Umbilical cord (tissue), 2 donors: ENCODE data around the gene BANF1. TPM values are rescaled to one million over a fixed set of nuclear protein-coding genes. Genes with fewer than 3 reads are reported as not detected.
"Not testable (repeated sequence)": the region's sequence is repeated elsewhere in the genome, so short reads cannot be mapped to it uniquely, and the experiment has no call there.

Experiments
- DNase-seq: peaks from one replicate; pipeline ENCODE4 v3.0.0-alpha.2; 2015; ENCODE audit warnings: low spot score
- total RNA-seq: library from RNA; depleted of rRNA; stranded (reverse); fragments of >200 nt; gene quantifications from one replicate; pipeline ENCODE4 v1.2.3, GENCODE V29; 2014; ENCODE audit warnings: low replicate concordance; ENCODE audit not compliant: insufficient read depth

Gene BANF1
- total RNA-seq, 1 donor from 2014 or later: 31.3 TPM

DNA sequence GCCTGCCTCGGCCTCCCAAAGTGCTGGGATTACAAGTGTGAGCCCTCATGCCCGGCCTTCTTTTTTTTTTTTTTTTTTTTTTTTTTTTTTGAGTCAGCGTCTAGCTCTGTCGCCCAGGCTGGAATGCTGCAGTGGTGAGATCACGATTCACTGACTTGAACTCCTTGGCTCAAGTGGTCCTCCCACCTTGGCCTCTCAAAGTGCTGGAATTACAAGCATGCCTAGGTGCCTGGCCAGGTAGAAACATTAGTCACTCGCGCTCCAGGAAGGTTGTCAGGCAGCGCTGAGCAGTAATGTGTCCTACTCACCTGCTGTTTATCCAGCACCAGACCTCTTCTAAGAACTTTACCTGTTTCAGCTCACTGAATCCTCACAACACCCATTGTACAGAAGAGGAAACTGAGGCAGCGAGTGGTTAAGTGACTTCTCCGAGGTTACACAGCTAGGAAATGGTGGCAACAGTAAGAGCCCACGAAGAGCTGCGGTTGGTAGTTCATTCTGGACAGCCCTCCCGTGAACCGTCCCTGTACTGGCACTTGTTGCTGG, 9.0 kb downstream of the BANF1 start:
- peak; percentile 31 for DNase-seq

DNA sequence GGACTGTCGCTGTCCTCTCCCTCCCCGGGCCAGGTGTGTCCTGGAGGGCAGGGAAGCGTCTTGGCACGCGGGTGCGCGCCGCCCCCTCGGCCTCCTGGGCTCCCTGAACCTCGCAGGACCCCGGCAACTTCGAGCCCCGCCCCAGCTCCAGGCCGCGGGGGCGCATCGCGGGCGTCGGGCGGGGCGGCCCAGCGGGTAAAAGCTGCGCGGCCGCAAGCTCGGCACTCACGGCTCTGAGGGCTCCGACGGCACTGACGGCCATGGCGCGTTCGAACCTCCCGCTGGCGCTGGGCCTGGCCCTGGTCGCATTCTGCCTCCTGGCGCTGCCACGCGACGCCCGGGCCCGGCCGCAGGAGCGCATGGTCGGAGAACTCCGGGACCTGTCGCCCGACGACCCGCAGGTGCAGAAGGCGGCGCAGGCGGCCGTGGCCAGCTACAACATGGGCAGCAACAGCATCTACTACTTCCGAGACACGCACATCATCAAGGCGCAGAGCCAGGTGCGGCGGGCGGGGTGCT, 9.5 kb downstream of the BANF1 start, which contains the start of gene CST6:
Gene CST6 (plus strand): TSS at position 224 of the 519 bp plus-strand sequence. CDS start 37 bp downstream, at position 261.
- no peak for DNase-seq

DNA sequence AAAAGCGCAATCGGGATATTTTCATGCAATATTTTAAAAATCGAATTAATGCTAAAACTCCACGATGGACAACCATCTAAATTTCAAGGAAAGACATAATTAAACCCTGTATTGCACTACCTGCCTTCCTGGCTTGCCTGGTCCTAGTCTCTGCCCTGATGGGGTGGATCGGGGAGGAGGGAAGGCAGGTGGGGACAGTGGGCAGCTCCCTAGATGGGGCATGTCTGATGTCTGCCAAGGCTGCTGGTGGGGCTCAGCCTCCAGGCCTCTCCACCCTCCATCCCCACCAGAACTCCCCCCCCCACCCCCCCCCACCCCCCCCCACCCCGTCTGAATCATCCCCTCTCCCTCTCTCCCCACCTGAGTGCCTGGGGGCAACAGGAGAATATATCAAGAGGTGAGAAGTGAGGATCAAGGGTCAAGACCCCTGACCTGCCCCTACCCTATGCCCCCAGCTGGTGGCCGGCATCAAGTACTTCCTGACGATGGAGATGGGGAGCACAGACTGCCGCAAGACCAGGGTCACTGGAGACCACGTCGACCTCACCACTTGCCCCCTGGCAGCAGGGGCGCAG, 10.2 kb downstream of the BANF1 start:
- no peak for DNase-seq

DNA sequence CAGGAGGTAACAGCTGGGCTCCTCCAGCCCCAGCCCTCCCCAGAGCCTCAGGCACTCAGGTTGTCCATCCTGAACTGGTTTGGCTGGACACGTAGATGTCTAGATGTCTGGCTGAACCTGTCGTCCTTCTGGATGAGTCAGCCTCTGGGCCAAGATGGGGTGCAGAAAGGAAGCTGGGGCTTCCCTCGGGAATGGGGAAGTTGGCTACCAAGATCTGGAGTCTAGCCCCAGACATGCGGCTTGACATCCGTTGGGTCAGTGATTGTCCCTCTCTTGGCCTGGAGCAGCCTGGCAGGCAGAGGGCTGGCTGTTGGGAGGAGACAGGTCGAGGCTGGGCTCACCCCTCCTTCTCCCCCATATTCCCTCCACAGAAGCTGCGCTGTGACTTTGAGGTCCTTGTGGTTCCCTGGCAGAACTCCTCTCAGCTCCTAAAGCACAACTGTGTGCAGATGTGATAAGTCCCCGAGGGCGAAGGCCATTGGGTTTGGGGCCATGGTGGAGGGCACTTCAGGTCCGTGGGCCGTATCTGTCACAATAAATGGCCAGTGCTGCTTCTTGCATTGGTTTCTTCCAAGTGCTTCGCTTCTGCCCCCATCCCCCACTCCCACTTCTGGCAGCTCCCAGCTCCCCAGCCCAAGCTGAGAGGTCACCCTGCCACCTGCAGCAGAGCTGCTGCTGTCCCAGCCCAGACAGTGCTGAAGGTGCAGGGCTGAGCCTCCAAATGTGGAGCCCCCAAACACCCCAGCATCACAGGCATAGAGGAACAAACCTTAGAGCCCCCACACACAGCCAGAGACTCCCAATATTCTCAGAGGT, 10.9 kb downstream of the BANF1 start:
- DNase-seq: no peak

DNA sequence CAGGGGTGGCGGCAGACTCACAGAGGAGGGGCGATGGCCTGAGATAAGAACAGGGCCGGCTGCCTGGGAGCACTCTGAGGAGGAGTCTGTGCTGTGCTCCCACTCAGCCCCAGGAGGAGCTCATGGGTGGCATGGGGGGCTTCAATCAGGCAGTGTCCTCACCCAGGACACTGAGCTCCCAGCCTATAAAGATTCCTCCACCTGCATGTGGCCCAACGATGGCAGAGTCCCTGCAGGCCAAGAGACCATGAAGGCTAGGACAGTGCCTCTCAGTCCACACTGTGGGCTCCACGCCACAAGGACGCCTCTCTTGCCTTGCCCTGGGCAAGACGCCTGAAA, 11.4 kb downstream of the BANF1 start:
- no peak for DNase-seq

DNA sequence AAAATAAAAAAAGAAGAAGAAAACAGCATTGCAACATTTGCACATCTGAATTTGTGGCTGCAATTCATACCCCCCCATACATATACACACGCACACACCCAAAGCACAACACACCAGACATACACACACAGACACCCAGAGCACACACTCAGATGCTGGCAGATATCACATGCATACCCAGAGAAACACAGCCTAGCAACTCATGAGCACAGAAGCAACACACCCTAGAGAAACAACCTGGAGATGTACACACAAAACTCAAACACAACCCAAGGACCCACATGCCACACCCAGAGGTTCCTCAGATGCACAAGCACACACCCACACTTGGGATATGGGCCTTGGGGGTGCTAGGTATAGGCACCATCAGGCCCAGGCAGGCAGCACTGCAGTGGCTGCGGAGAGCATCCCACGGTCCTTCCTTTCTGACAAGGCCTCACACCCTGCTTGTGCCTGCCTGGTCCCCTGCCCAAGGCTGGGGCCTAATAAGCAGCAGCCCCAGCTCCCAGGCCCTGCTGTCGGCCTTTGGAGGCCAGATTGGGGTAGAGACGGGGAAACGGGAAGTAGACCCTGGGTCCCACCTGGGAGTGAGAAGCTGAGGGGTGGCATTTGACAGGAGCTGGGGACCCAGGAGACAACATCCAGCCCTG, 12.6 kb downstream of the BANF1 start:
- no peak for DNase-seq

DNA sequence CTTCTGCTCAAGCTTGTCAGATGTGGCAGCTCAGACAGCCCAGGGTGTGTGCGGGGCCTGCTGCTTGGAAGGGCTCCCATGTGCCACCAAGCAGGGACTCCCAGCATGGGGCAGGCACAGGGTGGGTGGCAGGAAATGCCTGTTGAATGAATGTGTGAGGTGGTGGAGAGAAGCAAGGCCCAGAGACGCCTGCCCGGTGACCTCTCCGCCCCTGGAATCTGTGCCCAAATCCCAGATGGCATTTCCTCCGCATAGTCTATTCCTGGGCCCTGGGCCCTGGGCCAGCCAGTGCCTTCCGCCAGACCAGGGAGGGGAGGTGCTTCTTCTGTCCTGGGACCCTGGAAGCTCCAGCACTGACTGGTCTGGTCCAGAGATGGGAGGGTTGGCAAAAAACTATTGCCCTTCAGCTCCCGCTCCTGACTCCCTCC, 13.2 kb downstream of the BANF1 start:
- peak; percentile 44 for DNase-seq

DNA sequence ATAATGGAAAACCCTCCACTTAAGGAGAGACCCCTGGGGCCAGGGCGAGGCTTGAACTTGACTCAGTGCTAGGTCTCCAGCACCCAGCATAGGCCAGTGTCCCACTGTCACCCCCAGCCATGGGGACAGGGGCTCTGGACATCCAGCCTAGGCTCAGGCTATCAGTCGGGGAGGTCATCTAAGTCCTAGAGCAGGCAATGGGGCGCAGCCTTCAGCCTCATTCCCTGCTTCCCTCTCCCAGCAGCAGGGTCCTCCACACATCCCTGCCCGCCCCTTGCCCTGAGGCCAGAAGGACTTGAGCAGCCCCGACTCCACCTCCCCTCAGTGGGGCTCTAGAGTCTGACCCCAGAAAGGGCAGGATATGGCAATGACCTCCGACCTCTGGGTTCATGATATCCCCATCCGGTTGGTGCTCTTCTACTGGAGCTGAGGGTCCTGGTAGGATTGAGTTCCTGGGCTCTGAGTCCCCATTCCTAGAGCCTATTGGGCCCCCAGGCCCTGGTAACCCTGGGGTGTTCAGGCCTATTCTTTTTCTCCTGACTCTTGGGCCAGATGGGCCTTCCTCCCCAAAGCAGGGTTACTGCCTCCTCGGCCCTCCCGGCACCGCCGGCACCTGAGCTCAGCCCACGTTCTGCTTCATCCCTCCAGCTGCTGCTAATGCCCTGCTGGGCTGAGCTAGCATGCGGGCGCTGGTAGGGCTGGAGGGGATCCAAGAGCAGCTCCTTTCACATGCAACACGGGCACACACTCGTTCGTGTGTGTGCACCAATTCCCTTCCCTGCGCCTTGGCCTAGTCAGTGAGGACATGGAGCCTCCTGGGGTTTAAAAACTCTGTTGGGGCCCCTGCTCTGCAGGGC, 13.9 kb downstream of the BANF1 start:
- no peak for DNase-seq

DNA sequence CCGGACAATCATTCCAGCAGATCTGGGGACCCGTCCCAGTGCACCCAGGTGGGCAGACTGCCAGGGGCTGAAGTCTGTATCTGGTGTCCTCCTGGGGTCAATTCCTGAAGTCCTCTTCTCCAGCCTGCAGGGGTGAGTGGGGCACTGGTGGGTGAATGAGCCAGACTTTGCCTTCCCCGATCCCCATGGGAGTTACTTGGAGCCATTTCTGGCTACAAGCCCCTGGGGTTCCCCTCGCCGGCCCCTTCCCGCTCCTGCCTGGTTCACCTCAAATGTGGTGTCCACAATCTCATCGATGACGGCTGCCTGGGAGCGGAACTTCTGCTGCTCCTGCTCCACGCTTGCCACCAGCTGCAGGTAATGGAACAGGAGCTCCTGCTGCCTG, 14.5 kb downstream of the BANF1 start:
- no peak for DNase-seq

DNA sequence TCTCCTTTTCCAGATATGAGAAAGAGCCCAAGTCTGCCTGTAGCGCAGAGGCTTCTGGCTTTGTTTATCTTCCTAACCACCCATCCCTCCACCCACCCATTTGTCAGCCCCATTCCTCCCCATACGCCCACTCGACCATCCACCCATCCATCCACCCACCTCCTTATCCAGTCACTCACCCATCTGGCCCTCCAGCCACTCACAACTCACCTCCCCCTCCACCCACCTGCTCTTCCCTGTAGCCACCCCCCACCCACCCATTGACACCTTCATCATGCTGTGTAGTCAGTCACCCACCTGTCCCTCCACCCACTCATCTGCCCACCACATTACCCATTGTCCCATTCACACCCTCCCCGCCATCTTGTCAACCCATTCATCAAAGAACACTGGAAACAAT, 15.0 kb downstream of the BANF1 start:
- no peak for DNase-seq

DNA sequence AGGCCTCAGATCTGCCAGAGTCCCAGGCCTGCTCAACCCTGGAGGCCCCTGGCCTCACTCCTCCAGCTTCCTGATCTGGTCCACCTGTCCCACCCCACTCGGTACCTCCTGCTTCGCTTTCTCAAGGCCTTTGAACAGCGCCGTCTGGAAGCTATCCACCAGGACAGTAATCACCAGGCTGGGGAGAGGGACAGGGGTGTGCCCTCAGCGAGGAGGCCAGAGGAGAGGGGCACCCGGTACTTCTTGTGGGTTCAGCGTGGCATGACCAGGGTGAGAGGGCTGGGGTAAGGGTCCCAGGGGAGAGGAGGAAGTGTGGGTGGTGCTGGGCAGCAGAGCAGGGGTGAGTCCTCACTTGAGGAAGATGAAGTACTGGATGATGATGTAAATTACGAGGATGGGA, 17.9 kb downstream of the BANF1 start:
- DNase-seq: no peak

DNA sequence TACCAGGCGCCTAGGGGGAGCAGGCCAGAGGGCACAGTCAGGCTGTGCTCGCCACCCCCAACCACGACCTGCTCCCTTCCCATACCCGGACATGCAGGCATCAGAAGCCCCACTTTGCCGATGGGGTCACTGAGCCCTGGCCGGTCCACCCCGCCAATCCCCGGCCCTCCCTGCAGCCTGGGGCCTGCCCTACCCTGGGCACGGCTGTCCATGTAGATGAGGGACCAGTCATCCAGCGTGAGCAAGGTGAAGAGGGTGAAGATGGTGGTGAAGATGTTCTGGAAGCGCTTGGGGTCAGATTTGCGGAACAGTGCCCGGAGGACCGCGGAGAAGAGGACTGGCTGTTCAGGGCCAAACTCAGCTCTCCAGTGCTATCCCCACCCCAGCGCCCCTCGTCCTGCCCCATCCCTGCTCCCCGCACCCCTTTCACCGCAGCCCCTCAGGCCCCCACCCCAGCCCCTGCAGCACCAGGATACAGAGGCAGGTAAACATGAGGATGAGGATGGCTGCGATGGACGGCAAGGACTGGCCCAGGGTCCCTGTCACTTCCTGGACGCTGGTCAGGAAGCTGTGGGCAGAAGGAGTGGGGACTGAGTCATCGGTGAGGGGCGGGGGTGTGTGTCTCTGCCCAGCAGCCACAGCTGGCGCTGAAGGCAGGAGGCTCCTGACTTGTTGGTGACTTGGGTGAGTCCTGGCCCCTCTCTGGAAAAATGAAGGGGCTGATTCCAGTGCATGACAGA, 18.5 kb downstream of the BANF1 start:
- DNase-seq: no peak

DNA sequence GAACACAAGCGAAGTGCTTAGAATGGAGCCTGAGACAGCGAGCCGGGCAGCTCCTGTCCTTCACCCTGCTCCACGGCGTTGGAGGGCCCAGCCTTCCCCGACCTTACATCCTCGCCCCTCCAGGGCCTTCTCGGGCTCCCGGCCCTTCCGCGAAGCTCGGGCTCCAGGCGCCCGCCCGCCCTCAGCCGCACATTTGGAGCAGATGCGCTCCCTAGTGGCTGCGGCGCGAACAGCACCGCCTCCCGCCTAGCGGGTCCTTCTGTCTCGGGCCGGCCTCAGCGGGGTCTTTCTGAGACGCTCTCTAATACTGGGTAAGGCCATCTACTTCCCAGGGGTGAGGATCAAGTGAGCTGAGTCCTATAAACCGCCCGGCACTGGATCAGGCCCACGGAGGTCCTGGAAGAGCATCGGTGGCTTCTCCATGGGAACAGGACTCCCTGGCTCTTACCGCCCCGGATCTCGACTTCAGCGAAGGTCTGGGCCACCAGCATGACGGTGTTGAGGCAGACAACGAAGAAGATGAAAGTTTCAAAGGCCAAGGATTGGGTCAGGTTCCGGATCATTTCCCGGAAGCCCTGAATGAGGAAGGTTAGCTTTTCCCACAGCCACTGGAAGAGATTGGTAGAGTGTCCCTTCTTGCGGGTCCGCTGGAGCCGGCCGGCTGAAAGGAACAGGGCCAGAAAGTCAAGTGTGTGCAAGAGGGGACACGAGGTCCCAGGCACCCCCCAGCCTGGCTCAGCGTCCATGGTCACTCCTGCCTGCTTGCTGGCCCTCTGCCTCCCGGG, 20.3 kb downstream of the BANF1 start:
- DNase-seq: peak; percentile 52

DNA sequence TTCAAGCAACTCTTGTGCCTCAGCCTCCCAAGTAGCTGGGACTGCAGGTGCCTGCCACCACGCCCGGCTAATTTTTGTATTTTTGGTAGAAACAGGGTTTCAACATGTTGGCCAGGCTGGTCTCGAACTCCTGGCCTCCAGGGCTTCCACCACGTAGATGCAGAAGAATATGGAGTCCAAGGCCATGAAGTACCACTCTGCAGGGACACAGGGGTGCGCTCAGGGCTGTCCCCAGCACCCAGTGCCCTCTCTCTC, 20.8 kb downstream of the BANF1 start:
- DNase-seq: not testable (repeated sequence)

DNA sequence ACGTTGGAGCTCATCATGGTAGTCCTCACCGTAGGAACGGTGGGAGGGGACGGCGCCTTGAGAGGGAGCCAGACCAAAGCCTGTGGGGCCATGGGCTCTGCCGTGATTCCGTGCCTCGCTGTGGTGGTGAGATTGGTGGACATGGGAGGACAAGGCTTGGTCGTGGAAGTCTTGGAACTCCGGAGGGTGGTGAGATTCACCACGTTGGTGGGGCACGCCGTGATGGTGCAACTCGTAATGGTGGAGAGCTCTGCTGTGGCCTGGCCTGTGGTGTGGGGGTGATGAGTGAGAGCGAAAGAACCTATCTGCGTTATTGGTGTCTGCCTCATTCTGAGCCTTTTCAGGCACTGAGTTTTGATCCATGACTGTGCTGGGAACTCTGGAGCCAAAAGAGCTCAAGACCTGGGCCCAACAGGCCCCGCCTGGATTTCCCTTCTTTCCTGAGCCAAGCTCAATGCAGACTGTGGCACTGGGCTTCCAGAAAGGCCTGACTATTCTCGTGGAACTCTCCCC, 23.8 kb downstream of the BANF1 start, which contains the start of gene CATSPER1:
Gene CATSPER1 (minus strand): TSS at position 463 of the 513 bp plus-strand sequence. CDS start 100 bp downstream, at position 363.
- DNase-seq: no peak

DNA sequence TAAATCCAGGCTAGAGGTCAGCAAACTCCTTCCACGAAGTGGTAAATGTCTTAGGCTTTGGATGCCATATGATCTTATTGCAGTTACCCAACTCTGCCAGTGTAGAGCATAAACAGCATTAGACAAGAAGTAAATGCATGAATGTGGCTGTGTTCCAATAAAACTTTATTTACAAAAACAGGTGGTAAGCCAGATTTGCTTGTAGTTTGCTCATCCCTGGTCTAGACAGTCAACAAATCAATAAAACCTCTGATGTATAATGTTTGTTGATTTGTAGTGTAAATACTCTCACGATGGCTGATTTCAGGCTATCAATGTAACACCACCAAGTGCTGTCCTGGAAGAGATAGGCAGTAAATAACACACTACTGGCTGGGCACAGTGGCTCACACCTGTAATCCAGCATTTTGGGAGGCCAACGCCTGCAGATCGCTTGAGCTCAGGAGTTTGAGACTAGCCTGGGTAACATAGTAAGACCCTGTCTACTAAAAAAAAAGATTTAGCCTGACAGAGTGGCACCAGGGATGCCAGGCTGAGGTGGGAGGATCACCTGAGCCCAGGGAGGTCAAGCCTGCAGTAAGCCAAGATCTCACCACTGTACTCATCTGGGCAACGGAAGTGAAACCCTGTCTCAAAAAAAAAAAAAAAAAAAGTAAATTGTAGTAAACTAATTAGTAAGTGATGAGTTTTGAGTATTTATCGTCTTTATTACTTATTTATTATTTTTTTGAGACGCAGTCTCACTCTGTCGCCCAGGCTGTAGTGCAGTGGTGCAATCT, 30.8 kb downstream of the BANF1 start:
- no peak for DNase-seq

DNA sequence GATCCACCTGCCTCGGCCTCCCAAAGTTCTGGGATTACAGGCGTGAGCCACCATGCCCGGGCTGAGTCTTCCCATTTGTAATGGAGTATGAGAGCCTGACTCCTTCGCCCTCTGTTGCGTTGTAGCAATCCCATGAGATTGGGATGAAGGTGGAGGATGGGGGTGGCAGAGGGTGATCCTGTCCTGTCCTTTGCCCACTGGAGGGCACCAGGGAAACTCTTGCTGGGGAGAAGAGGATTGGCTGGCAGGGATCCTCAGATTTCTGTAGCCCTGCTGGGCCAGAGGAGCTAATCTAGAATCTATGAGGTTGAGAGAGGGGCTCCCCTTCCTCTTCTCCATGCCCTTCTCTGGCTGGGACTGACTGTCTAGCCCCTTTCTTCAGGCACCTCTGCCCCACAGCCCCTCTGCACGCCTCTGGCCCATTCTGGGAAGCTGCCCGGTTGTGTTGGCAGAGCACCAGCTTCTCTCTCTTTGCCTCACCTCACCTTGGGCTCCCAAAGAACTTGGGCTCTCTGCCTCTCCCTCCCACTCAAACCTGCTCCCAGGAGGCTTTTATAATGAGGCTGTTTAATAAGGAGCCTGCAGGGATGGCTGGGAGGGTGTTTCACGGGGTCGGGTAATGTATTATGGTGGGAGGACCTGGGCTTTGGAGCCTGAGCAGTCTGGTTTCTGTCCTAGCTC, 33.5 kb downstream of the BANF1 start:
- DNase-seq: no peak

DNA sequence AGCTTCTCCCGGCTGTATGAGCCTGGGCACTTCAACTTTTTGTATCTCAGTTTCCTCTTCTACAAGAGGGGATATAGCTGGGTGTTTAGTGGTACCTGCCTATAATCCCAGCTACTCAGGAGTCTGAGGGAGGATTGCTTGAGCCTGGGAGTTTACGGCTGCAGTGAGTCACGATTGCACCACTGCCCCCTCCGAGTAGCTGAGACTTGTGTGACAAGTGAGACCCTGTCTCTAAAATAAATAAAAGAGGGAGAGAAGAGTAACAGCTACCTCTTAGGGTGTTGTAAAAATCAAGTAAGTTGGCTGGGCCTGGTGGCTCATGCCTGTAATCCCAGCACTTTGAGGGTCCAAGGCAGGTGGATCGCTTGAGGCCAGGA, 34.0 kb downstream of the BANF1 start:
- no peak for DNase-seq
